HTR-8/SVneo (cell line): Measurements from ENCODE around the gene ASAP2.
"Not testable (repeated sequence)": the region's sequence is repeated elsewhere in the genome, so short reads cannot be mapped to it uniquely, and the experiment has no call there.

Experiments
- DNase-seq: peaks from one replicate; pipeline ENCODE4 v3.0.0; 2011; ENCODE audit warnings: low spot score, mixed read lengths; ENCODE audit not compliant: insufficient read length
- FAIRE-seq: peaks from 2 replicates; lab custom pipeline; 2011; peaks lifted over from hg19 to GRCh38; lab: Jason Lieb, UNC

The ASAP2 gene

DNA sequence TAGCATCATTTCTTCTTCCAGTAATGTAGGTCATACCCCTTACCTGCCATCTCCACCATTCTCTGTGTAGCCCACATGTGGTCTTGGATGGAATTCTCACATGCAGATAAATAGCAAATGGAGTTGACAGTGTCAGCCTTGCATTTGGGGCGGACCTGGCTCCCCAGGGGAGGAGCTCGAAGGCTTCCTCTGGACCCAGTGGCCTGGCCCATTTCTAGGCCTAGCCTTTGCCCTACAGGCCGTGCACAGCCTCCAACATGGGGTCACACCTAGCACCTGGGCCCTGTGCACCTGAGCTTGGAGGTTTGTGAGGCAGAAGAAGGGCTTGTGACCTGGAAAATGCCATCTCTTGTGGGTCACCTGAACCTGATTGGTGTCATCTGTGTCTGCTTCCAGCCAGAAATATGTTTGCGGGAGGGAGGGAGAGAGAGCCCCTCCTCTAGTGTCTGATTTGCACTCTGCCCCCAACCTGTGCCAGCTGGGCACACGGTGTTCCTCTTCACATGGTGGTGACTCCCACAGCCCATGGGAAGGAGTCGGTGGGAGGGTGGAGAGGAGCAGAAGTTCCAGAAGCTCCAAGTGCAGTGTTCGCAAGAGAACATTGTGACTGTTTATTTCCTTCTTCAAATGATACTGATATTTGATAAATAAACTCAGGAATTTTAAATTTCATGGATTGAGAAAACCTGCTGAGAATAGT, 183.7 kb downstream of the ASAP2 start:
- DNase-seq (no peak), FAIRE-seq (no peak)

DNA sequence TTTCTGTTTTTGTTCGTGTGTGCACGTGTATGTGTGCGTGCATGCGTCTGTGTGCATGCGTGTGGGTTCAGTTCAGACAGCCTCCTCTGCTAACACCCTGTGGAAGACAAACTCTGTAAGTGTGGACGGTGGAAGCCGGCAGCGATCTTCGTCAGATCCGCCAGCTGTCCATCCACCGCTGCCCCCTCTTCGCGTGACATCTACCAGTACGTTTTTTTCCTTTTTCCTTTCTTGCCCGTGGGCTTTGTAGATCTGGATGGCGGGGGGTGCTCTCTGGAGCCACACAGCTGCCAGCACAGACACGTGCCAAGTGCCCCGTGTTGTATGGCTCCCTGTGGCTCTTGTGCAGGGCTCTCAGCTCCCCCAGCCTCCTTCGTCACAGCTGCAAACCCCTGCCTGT, 184.4 kb downstream of the ASAP2 start:
- FAIRE-seq: no peak
- no peak for DNase-seq

GRCh38 chr2:9391961-9392720, 185.5 kb downstream of the ASAP2 start:
- DNase-seq (no peak), FAIRE-seq (no peak)

- no peak for FAIRE-seq
- DNase-seq: no peak
Observed at GRCh38 chr2:9392898-9393765, 186.5 kb downstream of the ASAP2 start.

DNA sequence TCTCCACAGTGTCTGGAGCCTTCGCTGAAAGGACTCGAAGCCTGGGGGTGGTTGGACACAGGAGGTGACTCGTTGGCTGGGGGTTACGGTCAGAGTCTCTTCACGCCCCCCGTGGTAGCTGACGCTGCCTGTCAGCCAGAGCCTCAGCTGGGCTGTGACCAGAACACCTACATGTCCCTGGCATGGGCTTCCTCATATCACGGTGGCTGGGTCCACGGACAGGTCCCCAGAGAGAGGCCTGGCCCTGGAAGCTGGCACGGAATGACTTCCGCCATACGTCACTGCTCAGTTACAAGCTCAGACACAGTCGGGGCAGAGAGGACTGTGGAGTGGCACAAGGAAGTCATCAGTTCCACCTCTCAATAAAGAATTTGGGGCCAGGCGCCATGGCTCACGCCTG, 188.2 kb downstream of the ASAP2 start:
- DNase-seq (no peak), FAIRE-seq (no peak)

DNA sequence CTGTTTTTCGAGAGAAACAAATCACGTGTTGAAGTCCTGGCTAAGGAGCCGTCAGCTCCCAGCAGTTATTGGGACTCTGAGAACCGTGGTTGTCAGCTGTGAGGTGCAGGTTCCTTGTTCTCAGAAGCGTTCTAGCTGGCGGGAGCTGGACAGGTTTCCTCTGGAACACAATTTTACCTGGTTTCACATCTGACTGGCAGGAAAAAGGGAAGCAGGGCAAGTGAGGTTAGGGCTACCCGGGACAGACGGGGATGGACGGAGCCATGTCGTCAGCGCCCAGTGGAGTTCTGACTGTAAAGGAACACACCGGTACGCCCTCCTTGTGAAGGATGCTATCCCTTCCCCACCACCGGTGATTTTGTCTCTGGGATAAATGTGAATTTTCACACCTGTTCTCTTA, 190.6 kb downstream of the ASAP2 start:
- FAIRE-seq (no peak), DNase-seq (no peak)

DNA sequence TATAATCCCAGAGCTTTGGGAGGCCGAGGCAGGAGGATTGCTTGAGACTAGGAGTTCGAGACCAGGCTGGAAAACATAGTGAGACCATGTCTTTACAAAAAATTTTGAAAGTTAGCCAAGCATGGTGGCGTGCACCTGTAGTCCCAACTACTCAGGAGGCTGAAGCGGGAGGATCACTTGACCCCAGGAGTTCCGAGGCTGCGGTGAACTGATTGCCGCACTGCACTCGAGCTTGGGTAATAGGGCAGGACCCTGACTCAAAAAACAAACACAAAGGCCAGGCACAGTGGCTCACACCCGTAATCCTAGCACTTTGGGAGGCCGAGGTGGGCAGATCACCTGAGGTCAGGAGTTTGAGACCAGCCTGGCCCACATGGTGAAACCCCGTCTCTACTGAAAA, 191.6 kb downstream of the ASAP2 start:
- FAIRE-seq, DNase-seq: not testable (repeated sequence)

DNA sequence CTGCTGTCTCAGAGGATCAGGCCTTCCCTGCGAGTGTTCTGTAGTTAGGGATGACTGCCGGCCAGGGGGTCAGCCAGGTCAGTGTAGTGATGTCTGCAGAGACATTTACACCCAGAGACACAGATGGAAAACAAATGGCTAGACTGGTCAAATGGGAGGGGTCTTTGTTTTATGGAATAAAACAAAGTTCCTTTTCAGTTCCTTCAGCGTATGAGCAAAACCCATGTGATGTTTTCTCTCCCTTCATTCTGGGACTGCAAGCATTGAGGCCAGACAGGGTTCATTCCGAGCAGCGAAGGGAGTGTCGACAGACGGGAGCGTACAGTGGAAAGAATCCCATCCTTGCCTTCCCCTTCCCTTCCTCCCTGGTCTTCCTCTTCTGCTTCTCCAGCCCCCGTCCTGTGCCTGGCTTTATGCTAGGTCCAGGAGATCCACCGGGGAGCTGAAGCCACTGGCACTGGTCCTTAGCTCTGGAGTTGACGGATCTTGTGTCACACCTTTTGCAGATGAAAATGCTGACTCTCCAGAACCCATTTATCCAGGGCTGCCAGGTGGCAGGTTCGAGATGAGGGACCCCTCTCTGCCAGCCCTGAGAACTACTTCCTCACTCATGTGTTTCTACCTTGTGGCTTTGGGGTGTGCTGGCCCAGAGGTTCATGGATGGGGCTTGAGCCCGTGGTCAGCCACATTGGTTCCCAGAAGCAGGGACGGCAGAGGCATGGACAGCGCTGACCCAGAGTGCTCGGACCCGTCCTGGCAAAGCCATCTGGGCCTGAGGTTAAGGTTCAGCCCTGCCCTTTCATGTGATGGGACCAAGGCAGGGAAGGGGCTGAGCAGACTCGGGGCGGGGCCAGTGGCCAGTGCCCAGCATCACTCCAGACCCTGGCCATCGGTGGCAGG, 192.5 kb downstream of the ASAP2 start:
- DNase-seq (no peak), FAIRE-seq (no peak)

DNA sequence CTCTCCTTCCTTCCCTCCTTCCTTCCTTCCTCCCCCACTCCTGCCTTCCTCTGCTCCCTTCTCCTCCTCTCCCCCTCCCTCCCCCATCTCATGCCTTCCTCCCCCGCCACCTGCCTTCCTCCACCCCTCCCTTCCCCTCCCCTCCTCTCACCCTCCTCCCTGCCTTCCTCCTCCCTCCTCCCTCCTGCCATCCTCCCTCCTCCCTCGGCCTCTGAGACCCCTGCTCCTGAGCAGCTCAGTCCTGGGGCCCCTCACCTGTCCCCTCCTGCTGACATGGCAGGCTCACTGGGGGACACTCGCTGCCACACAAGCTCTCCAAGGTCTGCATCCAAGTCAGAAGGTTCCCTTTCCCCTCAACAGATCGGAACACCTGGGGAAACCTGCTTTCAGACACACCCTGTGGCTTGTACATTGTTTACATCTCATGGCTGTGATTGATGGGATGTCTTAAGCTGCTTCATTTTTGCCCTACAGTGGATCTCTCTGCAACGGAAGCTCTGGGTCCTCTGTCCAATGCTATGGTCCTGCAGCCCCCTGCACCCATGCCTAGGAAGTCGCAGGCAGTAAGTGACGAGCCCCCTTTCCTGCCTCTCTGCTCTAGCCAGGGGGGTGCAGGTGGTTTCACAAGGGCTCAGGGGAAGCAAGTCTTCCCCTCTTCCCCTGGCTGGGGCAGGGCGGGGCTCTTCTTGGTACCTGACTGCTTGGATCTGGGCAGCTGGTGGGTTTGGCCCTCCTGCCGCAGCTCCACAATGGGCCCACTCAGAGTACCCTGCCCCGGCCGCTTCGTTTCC, 193.9 kb downstream of the ASAP2 start:
- DNase-seq (no peak), FAIRE-seq (no peak)

DNA sequence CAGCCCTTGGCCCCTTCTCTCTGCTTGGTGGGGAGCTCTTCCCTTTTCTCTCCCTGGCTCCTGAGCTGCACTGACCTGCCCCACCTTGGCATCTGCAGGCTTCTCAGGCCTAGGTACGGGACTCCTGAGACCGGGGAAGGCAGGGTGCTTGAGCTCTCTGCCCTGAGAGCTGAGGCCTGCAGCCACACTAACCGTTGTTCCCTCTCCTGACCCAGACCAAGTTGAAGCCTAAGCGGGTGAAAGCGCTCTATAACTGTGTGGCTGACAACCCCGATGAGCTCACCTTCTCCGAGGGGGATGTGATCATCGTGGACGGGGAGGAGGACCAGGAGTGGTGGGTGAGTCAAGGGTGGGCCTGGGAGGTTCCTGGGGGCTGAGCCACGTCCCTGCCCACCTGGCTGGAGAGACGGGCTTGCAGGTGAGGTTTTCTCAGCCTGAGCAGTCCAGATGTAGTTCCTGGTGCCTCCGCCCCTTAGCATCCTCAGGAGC, 194.5 kb downstream of the ASAP2 start:
- FAIRE-seq: no peak

GRCh38 chr2:9401646-9402371, 195.2 kb downstream of the ASAP2 start:
- DNase-seq (no peak), FAIRE-seq (no peak)

More for the DNA sequence above, 194.5 kb downstream of the ASAP2 start:
- DNase-seq: no peak

DNA sequence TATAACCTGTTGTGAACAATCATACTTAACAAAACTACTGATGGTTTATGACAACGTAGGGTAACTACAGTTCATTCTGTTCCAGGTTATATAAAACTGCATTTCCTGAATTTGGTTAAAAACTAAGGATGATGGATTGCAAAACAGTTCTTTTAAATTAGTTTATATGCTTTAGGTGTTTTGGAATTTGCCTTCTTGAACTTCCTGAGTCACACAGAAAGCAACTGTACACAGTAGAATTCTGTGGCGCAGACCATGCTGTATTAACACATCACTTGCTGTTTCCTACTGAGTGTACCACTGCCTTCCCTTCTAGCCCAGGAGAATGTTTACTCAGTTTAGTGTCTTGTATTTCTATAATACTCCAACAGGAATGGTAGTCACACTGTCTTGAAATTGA, 197.3 kb downstream of the ASAP2 start:
- no peak for FAIRE-seq
- no peak for DNase-seq

- DNase-seq: no peak
- no peak for FAIRE-seq
Observed at GRCh38 chr2:9404451-9404850, 197.8 kb downstream of the ASAP2 start.

DNA sequence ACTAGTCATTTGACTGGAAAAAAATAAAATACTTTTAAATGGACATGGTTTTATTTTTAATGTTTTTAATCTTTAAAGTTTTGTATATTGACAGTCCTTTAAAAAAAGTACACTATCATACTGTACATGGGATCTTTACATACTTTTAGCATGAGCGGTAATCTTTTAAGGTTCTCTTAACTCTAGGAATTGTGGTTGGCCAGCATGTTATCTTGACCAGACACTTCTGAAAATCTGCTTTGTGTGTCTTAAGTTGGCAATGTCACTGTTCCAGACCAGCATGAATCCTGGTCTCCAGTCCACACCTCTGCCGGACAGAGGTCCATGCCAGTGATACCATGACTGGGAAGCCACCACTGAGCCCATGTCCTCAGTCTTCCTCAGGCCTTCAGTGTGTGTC, 199.0 kb downstream of the ASAP2 start:
- no peak for FAIRE-seq
- no peak for DNase-seq

DNA sequence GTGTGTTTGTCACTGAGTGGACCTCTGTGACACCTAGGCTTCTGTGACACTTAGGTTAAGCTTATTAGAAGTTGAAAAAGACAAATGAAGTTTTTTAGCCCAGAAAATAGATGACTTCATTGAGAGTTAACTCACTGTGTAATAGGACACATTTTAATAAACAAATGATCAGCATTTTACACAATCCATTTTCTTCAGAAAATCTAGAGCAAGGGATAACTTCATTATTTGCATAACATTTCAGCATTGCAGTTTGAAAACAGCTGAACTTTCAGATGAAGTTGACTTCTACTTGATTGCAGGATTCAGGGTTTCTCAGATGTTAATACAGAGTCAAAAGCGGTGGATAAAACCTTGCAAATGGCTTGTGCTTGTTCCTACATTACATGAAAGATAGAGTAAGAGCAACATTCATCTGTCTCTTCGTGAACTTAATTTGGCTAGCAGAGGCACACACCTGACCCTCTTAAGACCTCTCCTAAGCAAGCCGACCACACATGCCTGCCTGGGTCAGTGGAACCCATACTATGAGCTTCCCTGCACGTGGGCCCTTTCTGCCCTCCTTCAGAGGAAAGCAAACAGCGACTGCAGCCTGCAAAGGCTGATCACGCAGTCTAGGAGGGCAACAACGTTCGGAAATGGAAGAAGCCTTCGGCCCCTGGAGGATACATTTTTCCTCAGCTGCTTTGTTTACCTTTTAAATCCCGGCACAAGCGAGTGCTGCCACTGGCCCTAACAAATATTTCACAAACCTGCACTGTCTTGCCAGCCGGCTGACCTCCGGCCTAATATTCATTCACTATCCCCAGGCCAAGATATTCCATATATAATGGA, 200.1 kb downstream of the ASAP2 start:
- FAIRE-seq: no peak

DNA sequence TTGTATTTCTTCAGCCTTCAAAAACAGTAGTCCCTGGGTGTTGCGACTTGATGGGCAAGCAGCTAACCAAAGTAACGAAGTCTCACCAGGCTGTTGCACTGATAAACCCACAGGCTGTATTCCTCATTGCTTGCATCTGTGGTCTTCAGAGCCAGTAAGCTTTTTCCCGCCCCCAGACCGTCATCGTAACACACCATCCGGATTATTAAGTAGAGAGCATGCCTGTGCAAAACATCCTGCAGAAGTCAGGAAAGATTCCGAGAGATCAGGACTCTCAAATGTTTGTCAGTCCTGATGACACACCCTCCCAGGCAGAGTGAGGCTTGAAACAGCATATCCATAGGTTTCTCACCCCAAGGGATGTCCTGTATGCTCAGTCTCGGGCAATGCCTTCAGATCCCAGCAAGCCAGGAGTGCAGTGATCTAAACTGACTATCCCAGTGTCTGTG, 200.8 kb downstream of the ASAP2 start:
- FAIRE-seq (no peak), DNase-seq (no peak)

More for the DNA sequence above, 200.1 kb downstream of the ASAP2 start:
- no peak for DNase-seq

DNA sequence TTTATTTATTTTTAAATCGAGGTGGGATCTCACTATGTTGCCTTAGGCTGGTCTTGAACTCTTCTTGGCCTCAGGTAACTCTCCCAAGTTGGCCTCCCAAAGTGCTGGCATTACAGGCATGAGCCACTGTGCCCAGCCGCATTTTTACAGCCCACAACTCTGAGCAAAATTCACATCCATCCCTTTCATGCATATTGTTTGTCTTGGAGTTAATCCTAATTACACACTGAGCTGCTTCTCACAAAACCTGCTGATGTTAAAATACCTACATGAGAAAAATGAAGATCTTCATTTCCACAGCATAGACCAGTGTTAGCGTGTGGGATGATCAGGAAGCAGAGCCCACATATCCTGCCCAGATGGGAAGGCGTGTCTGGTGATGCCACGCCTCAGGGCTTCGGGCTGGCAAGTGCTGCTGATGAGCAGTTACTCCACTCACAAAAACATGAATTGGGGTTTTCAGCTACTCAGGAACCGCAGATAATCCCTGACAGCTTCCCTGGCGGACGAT, 202.1 kb downstream of the ASAP2 start:
- FAIRE-seq: no peak

More for the DNA sequence above, 202.1 kb downstream of the ASAP2 start:
- DNase-seq: no peak
